ENCODE results near the gene SERPINB2. TPM values are rescaled to one million over a fixed set of nuclear protein-coding genes. Genes with fewer than 3 reads are reported as not detected.

SERPINB2 gene
- total RNA-seq, 4 donors from 2014 or later = 0.50 to 210 (median 122) TPM; not detected in 1

DNA sequence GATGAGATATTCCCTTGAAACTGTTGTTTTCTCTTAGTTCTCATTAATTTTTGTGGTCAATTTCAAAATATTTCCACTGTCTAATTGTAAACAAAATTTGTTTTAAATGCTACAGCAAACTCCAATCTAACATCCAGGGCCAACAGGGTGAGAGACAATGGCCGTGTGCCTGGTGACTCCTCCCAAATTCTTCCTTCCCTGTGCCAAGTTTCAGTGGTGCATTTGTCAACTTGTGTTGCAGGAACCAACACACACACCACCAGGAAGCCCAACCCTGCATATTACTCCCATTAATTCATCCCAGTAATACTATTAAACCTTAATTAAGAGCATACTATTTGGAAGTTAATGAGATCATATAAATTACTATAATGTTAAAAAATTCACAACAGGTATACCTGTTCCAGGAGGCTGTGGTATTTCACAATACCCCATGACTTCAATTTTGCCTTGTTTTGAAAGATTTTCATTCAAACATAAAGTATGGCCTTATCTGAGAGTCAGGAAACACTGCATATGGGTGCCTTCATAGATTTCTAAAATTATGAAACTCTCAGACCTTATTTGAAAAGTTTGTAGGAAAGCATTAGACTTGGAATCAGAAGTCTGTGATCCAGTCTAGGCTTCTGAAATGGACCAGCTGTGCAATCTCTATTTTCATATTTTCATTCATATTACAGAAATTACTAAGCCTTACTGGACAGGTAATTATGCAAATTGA lies 1.1 kb downstream of the SERPINB2 start:
- ATAC-seq (ENCODE audit: low FRiP score) (no peak), DNase-seq (ENCODE audit: low spot score) (no peak)
- TF ChIP-seq, protein P1, sequence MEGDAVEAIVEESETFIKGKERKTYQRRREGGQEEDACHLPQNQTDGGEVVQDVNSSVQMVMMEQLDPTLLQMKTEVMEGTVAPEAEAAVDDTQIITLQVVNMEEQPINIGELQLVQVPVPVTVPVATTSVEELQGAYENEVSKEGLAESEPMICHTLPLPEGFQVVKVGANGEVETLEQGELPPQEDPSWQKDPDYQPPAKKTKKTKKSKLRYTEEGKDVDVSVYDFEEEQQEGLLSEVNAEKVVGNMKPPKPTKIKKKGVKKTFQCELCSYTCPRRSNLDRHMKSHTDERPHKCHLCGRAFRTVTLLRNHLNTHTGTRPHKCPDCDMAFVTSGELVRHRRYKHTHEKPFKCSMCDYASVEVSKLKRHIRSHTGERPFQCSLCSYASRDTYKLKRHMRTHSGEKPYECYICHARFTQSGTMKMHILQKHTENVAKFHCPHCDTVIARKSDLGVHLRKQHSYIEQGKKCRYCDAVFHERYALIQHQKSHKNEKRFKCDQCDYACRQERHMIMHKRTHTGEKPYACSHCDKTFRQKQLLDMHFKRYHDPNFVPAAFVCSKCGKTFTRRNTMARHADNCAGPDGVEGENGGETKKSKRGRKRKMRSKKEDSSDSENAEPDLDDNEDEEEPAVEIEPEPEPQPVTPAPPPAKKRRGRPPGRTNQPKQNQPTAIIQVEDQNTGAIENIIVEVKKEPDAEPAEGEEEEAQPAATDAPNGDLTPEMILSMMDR (IDR thresholded peaks at IDR 0.05) = no peak

DNA sequence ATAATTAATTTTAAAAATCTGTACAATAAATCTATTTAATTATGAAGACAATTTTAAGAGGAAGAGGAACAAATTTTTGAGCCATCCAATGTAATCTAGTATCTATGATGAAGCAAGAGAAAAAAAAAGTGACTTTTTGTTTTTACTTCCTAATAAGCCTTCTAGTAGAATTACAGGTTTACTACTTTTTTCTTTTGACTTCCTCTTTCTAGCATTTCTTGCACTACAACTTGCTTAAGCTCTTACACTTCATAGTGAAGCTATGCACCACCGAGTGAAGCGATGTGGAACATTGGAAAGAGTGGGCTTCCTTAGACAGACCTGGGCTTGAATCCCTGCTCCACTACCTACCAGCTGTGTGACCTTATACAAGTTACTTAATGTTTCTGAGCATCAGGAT lies 2.1 kb downstream of the SERPINB2 start:
- TF ChIP-seq, protein P1 (IDR thresholded peaks at IDR 0.05) = no peak
- DNase-seq (ENCODE audit: low spot score) = no peak
- no peak for ATAC-seq (ENCODE audit: low FRiP score)

DNA sequence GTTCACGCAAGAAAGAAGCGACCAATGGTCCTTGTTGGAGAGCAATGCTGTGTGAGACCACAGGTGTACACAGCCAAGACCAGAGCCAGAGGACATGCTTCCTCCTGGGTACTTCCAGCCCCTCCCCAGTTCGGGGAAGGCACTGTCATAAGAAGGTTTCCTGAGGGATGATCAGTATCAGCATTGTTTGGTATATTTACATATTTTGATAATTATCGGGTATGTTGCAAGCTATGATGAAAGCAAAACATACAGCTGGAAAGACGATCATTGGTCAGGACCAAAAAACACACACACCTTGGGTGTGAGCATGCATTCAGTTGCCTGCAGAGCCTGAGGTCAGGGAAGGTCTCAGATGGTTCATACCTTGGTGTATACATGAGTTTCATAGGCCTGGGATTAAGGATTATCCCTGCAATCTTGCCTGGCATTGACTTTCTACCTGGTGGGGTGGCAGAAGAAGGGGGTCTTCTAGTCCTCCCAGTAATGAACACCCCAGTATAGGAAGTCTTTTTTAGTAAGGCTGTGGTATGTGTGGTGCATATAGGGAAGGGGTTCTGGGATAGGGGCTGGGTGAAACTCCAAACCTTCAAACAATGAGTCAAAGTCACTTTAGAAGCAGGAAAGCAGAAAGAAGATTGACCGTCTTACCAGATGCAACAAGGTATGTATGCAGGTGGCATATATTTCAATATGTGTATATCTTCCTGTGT lies 2.9 kb downstream of the SERPINB2 start:
- ATAC-seq (ENCODE audit: low FRiP score) = no peak
- TF ChIP-seq, protein P1 (IDR thresholded peaks at IDR 0.05) = no peak
- no peak for DNase-seq (ENCODE audit: low spot score)

DNA sequence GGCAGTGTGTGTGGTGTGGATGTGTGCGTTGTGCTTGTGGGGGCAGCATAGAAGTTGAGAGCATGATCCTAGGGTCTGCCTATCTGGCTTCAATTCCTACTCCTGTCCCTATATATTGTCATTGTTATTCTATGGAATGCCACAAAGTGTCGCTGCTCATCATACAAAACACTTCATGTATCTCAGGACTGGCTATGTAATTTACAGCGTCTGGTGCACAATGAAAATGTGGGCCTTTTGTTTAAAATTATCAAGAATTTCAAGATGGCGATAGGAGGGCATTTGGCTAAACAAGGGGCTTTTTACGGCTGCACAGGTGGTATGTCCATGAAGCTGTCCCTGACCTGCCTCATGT lies 3.4 kb downstream of the SERPINB2 start:
- TF ChIP-seq, protein P1 (IDR thresholded peaks at IDR 0.05) = no peak
- DNase-seq (ENCODE audit: low spot score) (no peak), ATAC-seq (ENCODE audit: low FRiP score) (no peak)

DNA sequence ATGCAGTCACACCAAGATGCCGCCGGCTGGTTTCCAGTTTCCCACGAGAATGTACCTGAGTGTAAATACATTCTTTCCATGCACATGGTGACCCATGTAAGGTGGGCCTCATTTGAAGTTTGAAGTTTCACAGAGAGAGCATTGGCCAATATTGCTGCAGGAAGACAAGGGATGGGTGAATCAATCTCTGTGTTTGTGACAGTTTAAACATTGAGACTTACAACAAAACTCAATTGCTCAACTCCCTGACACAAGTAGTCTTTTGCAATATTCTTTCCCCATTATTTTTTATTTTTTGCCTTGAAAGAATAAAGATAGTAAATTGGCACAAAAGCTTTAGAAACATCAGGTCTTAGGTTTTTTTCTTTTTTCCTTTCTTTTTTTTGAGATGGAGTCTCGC lies 5.1 kb downstream of the SERPINB2 start:
- DNase-seq (ENCODE audit: low spot score) (no peak), ATAC-seq (ENCODE audit: low FRiP score) (no peak)
- TF ChIP-seq, protein P1 (IDR thresholded peaks at IDR 0.05) = no peak

DNA sequence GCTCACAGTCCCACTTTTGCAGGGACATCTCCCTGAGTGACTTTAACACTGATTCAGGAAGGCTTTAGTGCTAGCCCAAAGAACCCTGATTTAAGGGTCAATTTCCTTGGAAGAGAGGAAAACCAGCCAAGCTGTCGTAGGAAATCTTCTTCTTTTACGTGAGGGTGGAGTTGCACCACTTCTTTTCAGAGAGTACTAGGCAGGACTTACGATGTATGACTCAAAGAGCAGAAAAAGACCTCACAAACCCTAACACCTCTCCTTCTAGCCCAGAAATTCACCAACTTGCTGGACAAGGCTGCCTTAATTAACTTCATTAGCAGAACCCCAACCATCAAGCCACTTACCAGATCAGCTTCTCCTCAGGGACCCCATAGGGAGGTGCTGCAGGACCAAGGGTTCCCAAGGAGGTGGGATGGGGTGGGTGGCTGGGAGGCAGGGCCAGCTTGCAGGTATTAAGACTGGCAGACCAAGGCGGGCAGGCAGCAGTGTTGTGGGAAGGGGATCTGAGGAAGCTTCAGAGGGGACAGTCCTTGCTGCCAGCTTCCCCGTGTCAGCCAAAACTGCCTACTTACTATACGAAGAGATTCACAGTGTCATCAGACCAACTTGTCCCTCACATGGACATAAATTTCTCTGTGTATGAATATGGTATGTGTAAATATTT lies 6.7 kb downstream of the SERPINB2 start:
- TF ChIP-seq, protein P1 (IDR thresholded peaks at IDR 0.05) = no peak
- DNase-seq (ENCODE audit: low spot score) (no peak), ATAC-seq (ENCODE audit: low FRiP score) (no peak)

Measured in omental fat pad (tissue), 4 donors.